K562 (cell line): ENCODE measurements around the gene SLC29A2. TPM values are rescaled to one million over a fixed set of nuclear protein-coding genes. Genes with fewer than 3 reads are reported as not detected.
A peak's percentile ranks its signal among the peaks of the same experiment; 100 is the strongest.

Experiments
- ARID1B ChIP-seq: fragments of 450-650 bp; IDR thresholded peaks from 2 replicates; pipeline ENCODE4 v1.6.1; 2016; ENCODE audit warnings: antibody characterized with exemption, mild to moderate bottlenecking, inconsistent platforms
- BCL6 ChIP-seq: fragments of 250-450 bp; sonication (Bioruptor Pico); IDR thresholded peaks from 2 replicates; pipeline ENCODE4 v1.4.0; 2020
- CHD1 ChIP-seq: fragments of 200-600 bp; sonication (generic); IDR thresholded peaks from one replicate; pipeline ENCODE4 v1.6.1; 2012; ENCODE audit warnings: mild to moderate bottlenecking, moderate library complexity, low read length, inconsistent platforms
- CHD2 ChIP-seq: IDR thresholded peaks from 2 replicates; pipeline ENCODE4 v1.6.1; 2011; ENCODE audit warnings: low read depth, low read length
- COPS2 ChIP-seq: fragments of 450-650 bp; conservative IDR thresholded peaks from 2 replicates; pipeline ENCODE4 v1.6.1; 2016; ENCODE audit warnings: mild to moderate bottlenecking, moderate library complexity
- ESRRA ChIP-seq: fragments of 450-650 bp; IDR thresholded peaks from 2 replicates; pipeline ENCODE4 v1.6.1; 2014; ENCODE audit warnings: low read depth, mild to moderate bottlenecking, moderate library complexity, borderline replicate concordance
- HBP1 ChIP-seq: fragments of 450-650 bp; formaldehyde crosslinking; IDR thresholded peaks from 2 replicates; pipeline ENCODE4 v1.4.0; 2022; ENCODE audit warnings: missing genetic modification characterization
- ILK ChIP-seq: fragments of 450-650 bp; IDR thresholded peaks from 2 replicates; pipeline ENCODE4 v1.6.1; 2016; ENCODE audit warnings: missing genetic modification characterization, low read depth, mild to moderate bottlenecking, missing compliant biosample characterization, moderate library complexity, borderline replicate concordance
- MAX ChIP-seq: sonication (generic); formaldehyde crosslinking; IDR thresholded peaks from 2 replicates; pipeline ENCODE4 v1.9.0; 2022; ENCODE audit warnings: mild to moderate bottlenecking, missing genetic modification reagents
- MECOM ChIP-seq: fragments of 250-450 bp; sonication (Bioruptor Pico); IDR thresholded peaks from 2 replicates; pipeline ENCODE4 v1.8.0; 2022; ENCODE audit warnings: inconsistent platforms
- NCOA2 ChIP-seq, 2 experiments: fragments of 450-650 bp; IDR thresholded peaks; 2 replicates each; pipeline ENCODE4 v1.6.1; 2018; ENCODE audit warnings: mild to moderate bottlenecking in 2 of 2, moderate library complexity in 1 of 2; ENCODE audit not compliant: partially characterized antibody in 2 of 2
- PYGO2 ChIP-seq: fragments of 450-650 bp; IDR thresholded peaks from 2 replicates; pipeline ENCODE4 v1.6.1; 2016; ENCODE audit warnings: mild to moderate bottlenecking, missing genetic modification characterization, moderate library complexity, missing compliant biosample characterization
- RBFOX2 ChIP-seq: fragments of 200-400 bp; formaldehyde crosslinking; IDR thresholded peaks from 2 replicates; pipeline ENCODE4 v1.6.1; 2017; ENCODE audit warnings: low read depth, mild to moderate bottlenecking, low read length, moderate library complexity
- RBM34 ChIP-seq: fragments of 200-400 bp; formaldehyde crosslinking; IDR thresholded peaks from 2 replicates; pipeline ENCODE4 v1.6.1; 2018; ENCODE audit warnings: low read length, borderline replicate concordance; ENCODE audit not compliant: insufficient read depth
- SMARCA4 ChIP-seq: fragments of 450-650 bp; IDR thresholded peaks from 2 replicates; pipeline ENCODE4 v1.6.1; 2016
- ZC3H4 ChIP-seq: sonication (generic); formaldehyde crosslinking; IDR thresholded peaks from 2 replicates; pipeline ENCODE4 v1.9.0; 2021; ENCODE audit warnings: missing genetic modification reagents, borderline replicate concordance
- ZNF23 ChIP-seq: fragments of 250-450 bp; sonication (Bioruptor Pico); IDR thresholded peaks from 2 replicates; pipeline ENCODE4 v1.4.0; 2020; ENCODE audit warnings: mild to moderate bottlenecking
- ZNF3 ChIP-seq: fragments of 250-450 bp; sonication (Bioruptor Pico); IDR thresholded peaks from 2 replicates; pipeline ENCODE4 v1.5.0; 2021; ENCODE audit warnings: mild to moderate bottlenecking, moderate library complexity
- ZNF445 ChIP-seq: fragments of 250-450 bp; sonication (Bioruptor Pico); IDR thresholded peaks from 2 replicates; pipeline ENCODE4 v1.4.0; 2020; ENCODE audit warnings: low read depth, mild to moderate bottlenecking, moderate library complexity
- ZNF512 ChIP-seq: IDR thresholded peaks from 2 replicates; pipeline ENCODE4 v1.6.1; 2016; ENCODE audit warnings: missing genetic modification characterization, missing compliant biosample characterization
- polyA plus RNA-seq, 8 experiments: library from polyadenylated mRNA; depleted of rRNA in 4 of 8; stranded (reverse) in 5 of 8; unstranded in 3 of 8; fragments of >200 nt; fragmentation: Nextera tagmentation in 2 of 8; fragmentation: Illumina TruSeq in 1 of 8; extraction: Ambion mirVana in 2 of 8; extraction: Trizol in 1 of 8; gene quantifications; 2 replicates each; pipeline versions ENCODE4 v1.2.1 to v1.2.3, GENCODE V29; 2011 to 2014; ENCODE audit warnings: inconsistent platforms in 1 of 8, missing spikeins in 1 of 8
- total RNA-seq, 7 experiments: library from RNA; depleted of rRNA in 6 of 7; stranded (reverse); fragments of >200 nt in 6 of 7; fragmentation: Illumina TruSeq in 2 of 7; extraction: Trizol in 2 of 7; gene quantifications; 2 replicates each; pipeline versions ENCODE4 v1.2.1 to v1.2.3, GENCODE V29; 2011 to 2021; ENCODE audit warnings: low replicate concordance in 1 of 7
- TF ChIP-seq, protein P1 (sequence below): fragments of 450-650 bp; IDR thresholded peaks from 2 replicates; pipeline ENCODE4 v1.6.1; 2016
- TF ChIP-seq, protein P2 (sequence below): fragments of 250-450 bp; sonication (Bioruptor Pico); IDR thresholded peaks from 2 replicates; pipeline ENCODE4 v1.5.0; 2021

Gene SLC29A2
- total and polyA plus RNA-seq, 9 of the 15 experiments (the other 6 are each of a cell fraction or from before 2014, with no cell fraction given), result 2.4 to 48.6 (median 14.2) TPM

- TF ChIP-seq ZC3H4 (CRISPR knock-in tag), result no peak
- peak; percentile 55 for TF ChIP-seq MAX (CRISPR knock-in tag)
- TF ChIP-seq COPS2, result no peak
- TF ChIP-seq CHD1, result no peak
- TF ChIP-seq ZNF512 (tag), result no peak
- TF ChIP-seq, protein P1, sequence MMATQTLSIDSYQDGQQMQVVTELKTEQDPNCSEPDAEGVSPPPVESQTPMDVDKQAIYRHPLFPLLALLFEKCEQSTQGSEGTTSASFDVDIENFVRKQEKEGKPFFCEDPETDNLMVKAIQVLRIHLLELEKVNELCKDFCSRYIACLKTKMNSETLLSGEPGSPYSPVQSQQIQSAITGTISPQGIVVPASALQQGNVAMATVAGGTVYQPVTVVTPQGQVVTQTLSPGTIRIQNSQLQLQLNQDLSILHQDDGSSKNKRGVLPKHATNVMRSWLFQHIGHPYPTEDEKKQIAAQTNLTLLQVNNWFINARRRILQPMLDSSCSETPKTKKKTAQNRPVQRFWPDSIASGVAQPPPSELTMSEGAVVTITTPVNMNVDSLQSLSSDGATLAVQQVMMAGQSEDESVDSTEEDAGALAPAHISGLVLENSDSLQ, result no peak
- TF ChIP-seq ILK (tag), result no peak
- TF ChIP-seq ZNF23 (CRISPR knock-in tag), result no peak
- no peak for TF ChIP-seq ZNF3 (CRISPR knock-in tag)
- no peak for TF ChIP-seq SMARCA4
- TF ChIP-seq ZNF445 (CRISPR knock-in tag), result no peak
- TF ChIP-seq RBFOX2, result peak; percentile 71
- no peak for TF ChIP-seq ARID1B
- TF ChIP-seq HBP1 (CRISPR knock-in tag), result no peak
- no peak for TF ChIP-seq BCL6 (CRISPR knock-in tag)
- TF ChIP-seq, protein P2, sequence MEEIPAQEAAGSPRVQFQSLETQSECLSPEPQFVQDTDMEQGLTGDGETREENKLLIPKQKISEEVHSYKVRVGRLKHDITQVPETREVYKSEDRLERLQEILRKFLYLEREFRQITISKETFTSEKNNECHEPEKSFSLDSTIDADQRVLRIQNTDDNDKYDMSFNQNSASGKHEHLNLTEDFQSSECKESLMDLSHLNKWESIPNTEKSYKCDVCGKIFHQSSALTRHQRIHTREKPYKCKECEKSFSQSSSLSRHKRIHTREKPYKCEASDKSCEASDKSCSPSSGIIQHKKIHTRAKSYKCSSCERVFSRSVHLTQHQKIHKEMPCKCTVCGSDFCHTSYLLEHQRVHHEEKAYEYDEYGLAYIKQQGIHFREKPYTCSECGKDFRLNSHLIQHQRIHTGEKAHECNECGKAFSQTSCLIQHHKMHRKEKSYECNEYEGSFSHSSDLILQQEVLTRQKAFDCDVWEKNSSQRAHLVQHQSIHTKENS (CRISPR knock-in tag), result no peak
- TF ChIP-seq MECOM (CRISPR knock-in tag), result no peak
- no peak for TF ChIP-seq NCOA2 (IDR thresholded peaks at IDR 0.05; ENCODE audit: partially characterized antibody in 2 of 2)
- peak; percentile 45 for TF ChIP-seq CHD2
- no peak for TF ChIP-seq RBM34
- TF ChIP-seq PYGO2 (tag), result no peak
- TF ChIP-seq ESRRA, result peak; percentile 40; the same call in 1 of the 2 replicates
Measured at GRCh38 chr11:66347425-66348276, 23.9 kb downstream of the SLC29A2 start, which contains the start of gene B4GAT1 (continued).
